Measurements from ENCODE around the gene WNT10A. TPM values are rescaled to one million over a fixed set of nuclear protein-coding genes. Genes with fewer than 3 reads are reported as not detected.

WNT10A gene
- total RNA-seq, 2 donors from 2014 or later, result 0.44 to 0.61 TPM

DNA sequence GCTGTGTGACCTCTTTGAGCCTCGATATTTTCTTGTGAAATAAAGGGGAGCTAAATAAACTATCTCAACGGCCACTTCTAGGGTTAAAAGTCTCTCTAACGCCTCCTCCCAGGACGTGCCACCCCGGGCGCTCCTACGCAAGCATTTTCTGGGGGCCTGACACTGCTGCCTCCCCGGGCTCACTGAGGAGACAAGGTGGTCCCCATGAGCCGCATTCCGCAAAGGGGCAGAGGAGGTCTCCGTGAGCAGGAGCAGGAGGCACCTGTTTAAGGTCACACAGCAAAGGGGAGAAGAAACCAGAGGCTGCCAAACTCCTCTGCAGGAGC lies 913 bp upstream of the WNT10A start:
- no peak overlapping the region for H3K9ac ChIP-seq (ENCODE audit: low read depth in 2 of 2, low read length in 2 of 2)
- intact Hi-C loops (cut with DNase I), result loop anchor here (5.0 kb wide), 1 partner anchor 98 kb away; no protein-coding TSS in a partner anchor
- H3K4me1 ChIP-seq, result no peaks in the 10 kb centered on the region
- H3K27me3 ChIP-seq, result peaks cover 67% of the 10 kb centered on the region
- peak overlapping the region; percentile 23 for H3K4me3 ChIP-seq
- DNase-seq, result no peak
- H3K36me3 ChIP-seq, result no peaks in the 10 kb centered on the region
- H3K27ac ChIP-seq, result no peak overlapping the region
- TF ChIP-seq, protein P1, sequence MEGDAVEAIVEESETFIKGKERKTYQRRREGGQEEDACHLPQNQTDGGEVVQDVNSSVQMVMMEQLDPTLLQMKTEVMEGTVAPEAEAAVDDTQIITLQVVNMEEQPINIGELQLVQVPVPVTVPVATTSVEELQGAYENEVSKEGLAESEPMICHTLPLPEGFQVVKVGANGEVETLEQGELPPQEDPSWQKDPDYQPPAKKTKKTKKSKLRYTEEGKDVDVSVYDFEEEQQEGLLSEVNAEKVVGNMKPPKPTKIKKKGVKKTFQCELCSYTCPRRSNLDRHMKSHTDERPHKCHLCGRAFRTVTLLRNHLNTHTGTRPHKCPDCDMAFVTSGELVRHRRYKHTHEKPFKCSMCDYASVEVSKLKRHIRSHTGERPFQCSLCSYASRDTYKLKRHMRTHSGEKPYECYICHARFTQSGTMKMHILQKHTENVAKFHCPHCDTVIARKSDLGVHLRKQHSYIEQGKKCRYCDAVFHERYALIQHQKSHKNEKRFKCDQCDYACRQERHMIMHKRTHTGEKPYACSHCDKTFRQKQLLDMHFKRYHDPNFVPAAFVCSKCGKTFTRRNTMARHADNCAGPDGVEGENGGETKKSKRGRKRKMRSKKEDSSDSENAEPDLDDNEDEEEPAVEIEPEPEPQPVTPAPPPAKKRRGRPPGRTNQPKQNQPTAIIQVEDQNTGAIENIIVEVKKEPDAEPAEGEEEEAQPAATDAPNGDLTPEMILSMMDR (IDR thresholded peaks at IDR 0.05), result no peak
- no peaks in the 10 kb centered on the region for H3K9me3 ChIP-seq

GRCh38 chr2:218880859-218881594 lies 375 bp downstream of the WNT10A start:
- TF ChIP-seq, protein P1 (IDR thresholded peaks at IDR 0.05), result no peak
- Histone ChIP-seq H3K4me1 (no peaks in the 10 kb centered on the region), H3K27me3 (peaks cover 66% of the 10 kb centered on the region), H3K4me3 (peak overlapping the region; percentile 23), H3K9ac (ENCODE audit: low read depth in 2 of 2, low read length in 2 of 2) (peak overlapping the region; percentile 19 to 50), H3K36me3 (no peaks in the 10 kb centered on the region), H3K9me3 (no peaks in the 10 kb centered on the region), H3K27ac (peak overlapping the region; percentile 17)
- intact Hi-C loops (cut with DNase I), result no loop called here
- no peak for DNase-seq

DNA sequence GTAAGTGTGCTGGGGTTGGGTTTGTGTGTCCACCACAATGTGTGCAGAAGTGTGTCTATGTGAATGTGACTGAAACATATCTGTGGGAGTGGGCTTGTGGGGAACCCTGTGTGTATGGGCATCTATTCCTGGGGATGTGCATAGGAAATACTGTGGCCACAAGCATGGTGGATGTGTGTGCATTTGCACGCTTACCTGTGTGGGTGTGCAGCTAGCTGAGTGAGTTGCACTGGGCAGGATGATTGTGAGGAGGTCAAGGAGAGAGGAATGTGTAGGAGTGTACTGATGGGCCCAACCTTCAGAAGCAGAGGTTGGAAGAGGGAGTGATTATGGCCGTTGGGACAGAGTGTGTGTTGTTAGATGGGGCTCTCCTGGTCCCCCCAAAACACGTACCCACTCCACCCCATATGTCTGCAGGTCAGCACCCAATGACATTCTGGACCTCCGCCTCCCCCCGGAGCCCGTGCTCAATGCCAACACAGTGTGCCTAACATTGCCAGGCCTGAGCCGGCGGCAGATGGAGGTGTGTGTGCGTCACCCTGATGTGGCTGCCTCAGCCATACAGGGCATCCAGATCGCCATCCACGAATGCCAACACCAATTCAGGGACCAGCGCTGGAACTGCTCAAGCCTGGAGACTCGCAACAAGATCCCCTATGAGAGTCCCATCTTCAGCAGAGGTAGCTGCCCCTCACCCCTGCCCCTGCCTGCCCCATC lies 1.2 kb downstream of the WNT10A start:
- H3K4me1 ChIP-seq, result no peaks in the 10 kb centered on the region
- peaks cover 66% of the 10 kb centered on the region for H3K27me3 ChIP-seq
- no peaks in the 10 kb centered on the region for H3K36me3 ChIP-seq
- TF ChIP-seq, protein P1 (IDR thresholded peaks at IDR 0.05), result no peak
- peak overlapping the region in 1 of 2 donors; percentile 50 for H3K9ac ChIP-seq (ENCODE audit: low read depth in 2 of 2, low read length in 2 of 2)
- DNase-seq, result no peak
- intact Hi-C loops (cut with DNase I), result no loop called here
- no peak overlapping the region for H3K27ac ChIP-seq
- no peak overlapping the region for H3K4me3 ChIP-seq
- H3K9me3 ChIP-seq, result no peaks in the 10 kb centered on the region

- H3K9me3 ChIP-seq, result no peaks in the 10 kb centered on the region
- no peak overlapping the region for H3K9ac ChIP-seq (ENCODE audit: low read depth in 2 of 2, low read length in 2 of 2)
- intact Hi-C loops (cut with DNase I), result no loop called here
- H3K4me1 ChIP-seq, result no peaks in the 10 kb centered on the region
- TF ChIP-seq, protein P1 (IDR thresholded peaks at IDR 0.05), result no peak
- no peak overlapping the region for H3K4me3 ChIP-seq
- H3K36me3 ChIP-seq, result no peaks in the 10 kb centered on the region
- no peak for DNase-seq
- no peak overlapping the region for H3K27ac ChIP-seq
- H3K27me3 ChIP-seq, result peaks cover 65% of the 10 kb centered on the region
Observed at GRCh38 chr2:218882461-218882816, 1.8 kb downstream of the WNT10A start.

GRCh38 chr2:218882866-218883366 lies 2.3 kb downstream of the WNT10A start:
- Histone ChIP-seq H3K36me3 (no peaks in the 10 kb centered on the region), H3K27me3 (peaks cover 60% of the 10 kb centered on the region), H3K4me1 (no peaks in the 10 kb centered on the region), H3K27ac (no peak overlapping the region), H3K4me3 (no peak overlapping the region), H3K9me3 (no peaks in the 10 kb centered on the region), H3K9ac (ENCODE audit: low read depth in 2 of 2, low read length in 2 of 2) (no peak overlapping the region)
- intact Hi-C loops (cut with DNase I), result no loop called here
- DNase-seq, result no peak
- TF ChIP-seq, protein P1 (IDR thresholded peaks at IDR 0.05), result no peak

Measured in colonic mucosa (tissue), 4 donors.